OCI-LY7 (cell line): ENCODE results near the gene MRPS22.

Experiments
- CTCF ChIP-seq: fragments of 200-600 bp; sonication (generic); conservative IDR thresholded peaks from 2 replicates; pipeline ENCODE4 v1.5.1; 2014; ENCODE audit warnings: mild to moderate bottlenecking, antibody characterized with exemption, low read length, moderate library complexity, mixed read lengths
- EZH2phosphoT487 ChIP-seq: fragments of 200-600 bp; sonication (generic); IDR thresholded peaks from 2 replicates; pipeline ENCODE4 v1.6.1; 2018; ENCODE audit warnings: low read depth, borderline replicate concordance, mild to moderate bottlenecking, mixed run types, antibody characterized with exemption, low read length, moderate library complexity, mixed read lengths

GRCh38 chr3:139317660-139318430 is 26.0 kb upstream of the MRPS22 start:
- no peak for TF ChIP-seq CTCF
- TF ChIP-seq EZH2phosphoT487 = no peak
